Putamen (tissue), 1 donor: ENCODE data around the gene ABCG2.

ENCODE experiments used
- DNase-seq: peaks from one replicate; pipeline ENCODE4 v3.0.0-alpha.2; 2016; ENCODE audit warnings: low spot score

ABCG2 gene

DNA sequence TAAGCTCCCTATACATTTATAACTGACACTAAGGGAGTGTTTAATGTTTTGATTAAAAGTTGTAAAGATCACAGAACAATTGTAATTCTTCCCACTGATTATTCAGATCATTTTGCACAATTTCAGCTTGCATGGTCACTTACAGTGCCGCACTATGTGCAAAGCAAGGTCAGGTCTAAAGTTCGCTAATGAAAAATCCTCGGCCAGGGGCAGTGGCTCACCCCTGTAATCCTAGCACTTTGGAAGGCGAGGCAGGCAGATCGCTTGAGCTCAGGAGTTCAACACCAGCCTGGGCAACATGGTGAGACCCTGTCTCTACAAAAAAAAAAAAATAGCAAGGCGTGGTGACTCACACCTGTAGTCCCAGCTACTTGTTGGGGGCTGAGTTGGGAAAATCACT is 94.0 kb downstream of the ABCG2 start:
- DNase-seq: no peak

DNA sequence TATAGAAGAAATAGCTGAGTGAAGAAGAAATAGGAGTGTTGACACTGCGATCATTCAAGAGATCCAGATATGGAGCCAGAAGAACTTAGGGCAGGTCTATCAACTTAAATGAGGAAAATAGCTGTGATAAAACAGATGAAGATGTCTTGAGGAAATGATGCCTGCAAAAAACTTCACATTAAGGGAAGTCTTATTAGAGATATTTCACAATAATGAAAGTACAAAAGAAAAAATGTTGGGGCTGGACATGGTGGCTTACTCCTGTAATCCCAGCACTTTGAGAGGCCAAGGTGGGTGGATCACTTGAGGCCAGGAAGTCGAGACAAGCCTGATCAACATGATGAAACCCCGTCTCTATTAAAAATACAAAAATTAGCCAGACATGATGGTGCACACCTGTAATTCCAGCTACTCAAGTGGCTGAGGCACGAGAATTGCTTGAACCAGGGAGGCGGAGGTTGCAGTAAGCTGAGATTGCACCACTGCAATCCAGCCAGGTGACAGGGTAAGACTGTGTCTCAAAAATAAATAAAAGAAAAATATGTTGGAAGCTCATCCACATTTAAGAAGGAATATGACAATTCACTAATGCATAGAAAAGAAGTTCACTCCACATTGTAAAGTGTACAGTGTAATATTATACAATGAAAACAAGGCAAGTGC is 94.7 kb downstream of the ABCG2 start:
- no peak for DNase-seq

- DNase-seq: no peak
Measured at GRCh38 chr4:88062843-88063242, 95.6 kb downstream of the ABCG2 start.

- peak; percentile 7 for DNase-seq
Measured at GRCh38 chr4:88062311-88062710, 96.1 kb downstream of the ABCG2 start.

DNA sequence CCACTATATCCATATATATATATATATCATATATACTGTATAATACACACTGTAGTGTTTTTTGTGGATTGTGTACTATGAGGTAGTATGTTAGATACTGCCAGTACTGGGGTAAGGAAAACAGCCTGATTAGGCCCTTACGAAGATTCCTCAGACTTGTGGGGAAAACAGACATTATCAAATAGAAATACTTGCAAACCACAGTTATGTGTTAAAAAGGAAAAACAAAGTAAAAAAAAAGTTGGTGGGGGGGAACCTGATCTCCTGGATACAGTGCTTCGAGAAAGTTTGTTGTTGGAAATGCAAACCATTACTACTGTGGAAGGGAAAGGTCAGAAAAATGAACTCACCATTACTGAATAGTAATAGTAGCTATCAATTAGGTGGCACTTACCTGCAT is 98.0 kb downstream of the ABCG2 start:
- no peak for DNase-seq

DNA sequence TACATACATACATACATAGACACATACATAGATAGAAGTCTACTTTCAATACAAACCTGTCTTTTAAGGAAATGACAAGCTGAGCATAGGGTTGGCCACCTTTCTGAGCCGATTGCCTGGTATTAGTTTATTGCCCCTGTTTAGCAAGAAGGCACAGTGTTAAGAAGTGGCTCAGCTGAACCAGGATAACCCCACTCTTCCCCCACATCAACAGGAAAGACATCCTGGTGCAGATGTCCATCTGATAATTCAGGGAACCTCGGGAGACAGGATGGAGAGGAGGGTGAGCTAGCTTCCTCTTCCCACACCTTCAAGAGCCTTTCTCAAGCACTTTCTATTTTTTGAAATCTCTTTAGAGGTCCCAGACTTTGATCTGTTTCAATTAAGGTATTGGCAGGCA is 98.7 kb downstream of the ABCG2 start:
- DNase-seq: no peak

DNA sequence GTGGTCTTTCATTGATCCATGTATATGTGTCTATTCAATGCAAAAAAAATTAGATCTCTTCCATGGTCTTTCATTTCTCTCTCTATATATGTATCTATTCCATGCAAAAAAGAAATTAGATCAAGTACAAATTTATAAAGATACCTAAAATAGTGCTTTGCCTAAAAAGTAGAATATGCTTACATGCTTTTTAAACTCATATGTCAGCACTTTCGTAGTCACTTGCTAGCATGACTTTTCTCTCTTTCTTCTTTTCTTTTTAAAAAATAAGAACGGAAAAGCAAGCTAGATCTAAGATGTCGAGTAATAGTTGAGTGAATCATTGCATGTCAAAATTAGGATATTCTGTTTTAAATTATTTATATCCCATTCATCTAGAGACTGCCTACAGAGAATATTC is 100.1 kb downstream of the ABCG2 start:
- no peak for DNase-seq

DNA sequence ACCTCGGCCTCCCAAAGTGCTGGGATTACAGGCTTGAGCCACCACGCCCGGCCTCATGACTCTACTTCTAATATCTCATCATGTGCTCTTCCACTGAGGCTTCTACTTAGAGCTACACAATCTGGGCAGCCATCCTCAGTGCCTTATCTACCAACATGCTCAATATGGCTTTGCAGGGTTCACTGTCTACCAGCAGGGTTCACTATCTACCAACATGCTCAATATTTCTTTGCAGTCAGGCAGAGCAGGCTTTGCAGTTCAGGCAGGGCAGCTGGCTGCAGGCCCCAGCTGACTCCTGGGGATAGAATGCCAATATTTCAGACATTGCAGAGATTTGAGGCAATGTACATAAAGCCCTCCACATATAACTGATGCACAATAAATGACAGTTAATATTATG is 103.5 kb downstream of the ABCG2 start:
- no peak for DNase-seq

GRCh38 chr4:88054229-88054628 is 104.2 kb downstream of the ABCG2 start:
- no peak for DNase-seq

- no peak for DNase-seq
Measured at GRCh38 chr4:88045021-88045420, 113.4 kb downstream of the ABCG2 start.

GRCh38 chr4:88043586-88044340 is 114.7 kb downstream of the ABCG2 start:
- DNase-seq: no peak

- no peak for DNase-seq
Measured at GRCh38 chr4:88043001-88043400, 115.4 kb downstream of the ABCG2 start.

DNA sequence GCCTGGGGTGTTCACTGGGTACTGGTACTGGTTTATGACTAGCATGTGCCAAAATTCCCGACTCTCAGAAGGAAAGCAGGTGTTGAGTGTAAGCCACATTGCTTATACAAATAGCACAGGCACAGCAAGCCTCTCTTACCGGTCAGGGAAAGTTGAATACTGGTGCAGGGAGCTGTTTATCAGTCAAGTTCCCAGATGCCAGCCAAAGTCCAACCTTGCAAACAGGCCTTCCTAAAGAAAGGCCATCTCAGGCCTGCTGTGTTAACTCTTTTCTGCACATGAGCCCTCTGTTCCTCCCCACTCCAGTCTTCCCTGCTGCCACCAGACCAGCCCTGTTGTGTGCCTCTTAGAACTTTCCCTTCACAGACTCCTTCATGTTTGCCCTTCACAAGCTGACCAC is 116.8 kb downstream of the ABCG2 start:
- DNase-seq: no peak

- DNase-seq: no peak
Measured at GRCh38 chr4:88040707-88041106, 117.7 kb downstream of the ABCG2 start.
